Neuronal stem cell (in vitro differentiated cells): ENCODE measurements around the gene LRRTM3.

Source experiments
- DNase-seq: peaks from one replicate; pipeline ENCODE4 v3.0.0-alpha.2; 2013; ENCODE audit warnings: low spot score
- H2AFZ ChIP-seq: one replicate; pipeline ENCODE4 v1.6.1; 2013; ENCODE audit warnings: mild to moderate bottlenecking, low read length, inconsistent platforms
- H2AK5ac ChIP-seq: 2 replicates; pipeline ENCODE4 v1.6.1; 2013; ENCODE audit warnings: low read depth, mild to moderate bottlenecking, inconsistent platforms, low read length, moderate library complexity, mixed read lengths
- H2BK120ac ChIP-seq: 2 replicates; pipeline ENCODE4 v1.6.1; 2013; ENCODE audit warnings: low read depth, mild to moderate bottlenecking, inconsistent platforms, low read length, moderate library complexity, mixed read lengths
- H2BK12ac ChIP-seq: one replicate; pipeline ENCODE4 v1.6.1; 2013; ENCODE audit warnings: low read length, inconsistent platforms
- H2BK15ac ChIP-seq: 2 replicates; pipeline ENCODE4 v1.6.1; 2013; ENCODE audit warnings: mild to moderate bottlenecking, low read length, inconsistent platforms, mixed read lengths
- H2BK5ac ChIP-seq: one replicate; pipeline ENCODE4 v1.6.1; 2013; ENCODE audit warnings: inconsistent platforms, mild to moderate bottlenecking, low read length, moderate library complexity
- H3K14ac ChIP-seq: one replicate; pipeline ENCODE4 v1.6.1; 2013; ENCODE audit warnings: low read length, inconsistent platforms
- H3K18ac ChIP-seq: 2 replicates; pipeline ENCODE4 v1.6.1; 2013; ENCODE audit warnings: low read length, inconsistent platforms
- H3K23ac ChIP-seq: 2 replicates; pipeline ENCODE4 v1.6.1; 2013; ENCODE audit warnings: low read depth, mild to moderate bottlenecking, mixed read lengths, low read length, inconsistent platforms; ENCODE audit not compliant: poor library complexity
- H3K27ac ChIP-seq: replicated peaks from 3 replicates; pipeline ENCODE4 v1.5.1; 2013; ENCODE audit warnings: low read length, inconsistent platforms
- H3K27me3 ChIP-seq, 3 experiments: 2 replicates each; pipeline ENCODE4 v1.6.1; 2013; ENCODE audit warnings: low read length in 3 of 3, mild to moderate bottlenecking in 2 of 3, inconsistent platforms in 1 of 3, low read depth in 1 of 3, mixed read lengths in 1 of 3, moderate library complexity in 1 of 3; ENCODE audit not compliant: control insufficient read depth in 3 of 3, insufficient read depth in 3 of 3
- H3K36me3 ChIP-seq, 2 donors: replicated peaks in 1 of 2; 2 replicates each; pipeline ENCODE4 v1.6.1; 2013; ENCODE audit warnings: low read length in 2 of 2; ENCODE audit not compliant: control insufficient read depth in 2 of 2, insufficient read depth in 2 of 2
- H3K4ac ChIP-seq: 2 replicates; pipeline ENCODE4 v1.6.1; 2013; ENCODE audit warnings: inconsistent platforms, mild to moderate bottlenecking, low read length, moderate library complexity
- H3K4me1 ChIP-seq, 2 donors: 1 replicate in 1 of 2; 2 replicates in 1 of 2; pipeline ENCODE4 v1.6.1; 2013; ENCODE audit warnings: low read length in 2 of 2, low read depth in 1 of 2; ENCODE audit not compliant: control insufficient read depth in 2 of 2, insufficient read depth in 1 of 2
- H3K4me2 ChIP-seq: one replicate; pipeline ENCODE4 v1.6.1; 2013; ENCODE audit warnings: mild to moderate bottlenecking, low read length, inconsistent platforms; ENCODE audit not compliant: insufficient read depth, poor library complexity, severe bottlenecking
- H3K4me3 ChIP-seq, 2 donors: 2 replicates each; pipeline ENCODE4 v1.5.1; 2013; ENCODE audit warnings: low read length in 2 of 2, mild to moderate bottlenecking in 2 of 2, inconsistent platforms in 1 of 2, moderate library complexity in 1 of 2
- H3K79me1 ChIP-seq: one replicate; pipeline ENCODE4 v1.6.1; 2013; ENCODE audit warnings: low read depth, mild to moderate bottlenecking, inconsistent platforms, low read length, moderate library complexity
- H3K9ac ChIP-seq: one replicate; pipeline ENCODE4 v1.6.1; 2013; ENCODE audit warnings: mild to moderate bottlenecking, low read depth, low read length, inconsistent platforms; ENCODE audit not compliant: poor library complexity
- H3K9me3 ChIP-seq, 2 donors: replicated peaks in 1 of 2; 2 replicates each; pipeline versions ENCODE3 to v1.6.1; 2013; ENCODE audit warnings: low read length in 2 of 2, mild to moderate bottlenecking in 2 of 2, inconsistent platforms in 1 of 2, low read depth in 1 of 2, mixed read lengths in 1 of 2, moderate library complexity in 1 of 2; ENCODE audit not compliant: control insufficient read depth in 2 of 2, insufficient read depth in 1 of 2
- H4K8ac ChIP-seq: one replicate; pipeline ENCODE4 v1.6.1; 2013; ENCODE audit warnings: low read depth, mild to moderate bottlenecking, inconsistent platforms, low read length, moderate library complexity
- H4K91ac ChIP-seq: one replicate; pipeline ENCODE4 v1.6.1; 2013; ENCODE audit warnings: low read length, low read depth, mild to moderate bottlenecking, inconsistent platforms; ENCODE audit not compliant: poor library complexity
- WGBS, 2 donors: extraction: QIAGEN DNeasy Blood & Tissue Kit; methylation state at CpG; one replicate each; pipeline ENCODE4 v1.1.7; 2013; ENCODE audit warnings: missing lambda C conversion rate in 2 of 2, mixed read lengths in 1 of 2; ENCODE audit not compliant: insufficient read length in 2 of 2, insufficient replicate concordance in 1 of 2; ENCODE audit errors: extremely low coverage in 2 of 2; 5-methylcytosine and 5-hydroxymethylcytosine counted together

The LRRTM3 gene

DNA sequence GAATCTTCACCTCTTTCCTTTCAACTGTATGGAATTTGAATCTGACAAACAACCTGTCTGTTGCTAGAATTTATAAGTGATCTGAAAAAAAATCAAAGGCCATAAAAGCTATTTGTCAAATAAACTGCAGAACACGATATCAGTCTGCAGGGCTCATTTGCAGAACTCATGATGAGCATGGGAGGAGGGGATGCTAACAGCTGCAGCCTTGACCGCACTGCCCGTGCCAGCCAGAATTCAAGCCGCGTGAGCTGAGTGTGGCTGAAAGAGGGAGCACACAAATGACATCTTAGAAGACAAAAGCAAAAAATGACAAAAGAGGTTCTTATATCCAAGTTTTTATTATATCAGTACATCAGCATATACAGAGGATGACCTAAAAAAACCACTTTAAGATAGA is 15.7 kb downstream of the LRRTM3 start:
- no CpG with 5 or more reads among the region's 5 CpGs for WGBS, 2 donors
- Histone ChIP-seq H3K4ac (no peak overlapping the region), H3K4me3 (no peak overlapping the region), H2AFZ (peak overlapping the region; percentile 79), H3K79me1 (no peaks in the 10 kb centered on the region), H2BK5ac (no peak overlapping the region), H2BK120ac (no peak overlapping the region), H3K4me1 (peaks cover 0 to 11% of the 10 kb centered on the region in 2 donors), H3K4me2 (no peak overlapping the region), H3K27me3 (no peaks in the 10 kb centered on the region), H4K91ac (no peak overlapping the region), H3K36me3 (no peaks in the 10 kb centered on the region), H2AK5ac (no peak overlapping the region), H3K27ac (no peak overlapping the region), H3K23ac (no peak overlapping the region), H3K18ac (no peak overlapping the region), H3K9ac (no peak overlapping the region), H3K9me3 (peaks cover 0 to 12% of the 10 kb centered on the region in 2 donors), H2BK12ac (no peak overlapping the region), H3K14ac (no peak overlapping the region), H4K8ac (no peak overlapping the region), H2BK15ac (no peak overlapping the region)
- DNase-seq = no peak

DNA sequence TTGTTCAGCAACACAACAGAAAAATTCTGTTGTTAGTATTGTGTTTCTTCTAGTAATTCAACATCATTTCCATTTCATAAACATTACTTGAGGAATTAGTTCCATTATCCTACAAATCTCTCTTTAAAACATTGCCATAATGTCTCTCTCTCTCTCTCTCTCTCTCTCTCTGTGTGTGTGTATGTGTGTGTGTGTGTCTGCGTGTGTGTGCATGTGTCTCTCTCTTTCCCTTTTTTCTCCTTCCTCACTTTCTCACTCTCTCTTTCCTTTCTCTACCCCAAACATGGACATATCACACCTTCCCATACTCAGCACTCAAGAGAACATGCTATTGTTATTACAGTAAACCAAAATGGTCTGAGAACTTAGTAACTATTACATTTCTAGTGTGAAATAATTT is 16.6 kb downstream of the LRRTM3 start:
- WGBS, 2 donors = no CpG with 5 or more reads among the region's 1 CpG
- Histone ChIP-seq H3K36me3 (no peaks in the 10 kb centered on the region), H3K79me1 (no peaks in the 10 kb centered on the region), H4K91ac (no peak overlapping the region), H3K23ac (no peak overlapping the region), H3K9me3 (peaks cover 0 to 12% of the 10 kb centered on the region in 2 donors), H2AK5ac (no peak overlapping the region), H2BK5ac (no peak overlapping the region), H2AFZ (no peak overlapping the region), H2BK15ac (no peak overlapping the region), H3K4ac (no peak overlapping the region), H3K9ac (no peak overlapping the region), H2BK120ac (no peak overlapping the region), H3K27ac (no peak overlapping the region), H3K18ac (no peak overlapping the region), H4K8ac (no peak overlapping the region), H3K27me3 (no peaks in the 10 kb centered on the region), H3K4me2 (no peak overlapping the region), H3K4me3 (no peak overlapping the region), H3K14ac (no peak overlapping the region), H2BK12ac (no peak overlapping the region), H3K4me1 (peaks cover 0 to 11% of the 10 kb centered on the region in 2 donors)
- DNase-seq = no peak

DNA sequence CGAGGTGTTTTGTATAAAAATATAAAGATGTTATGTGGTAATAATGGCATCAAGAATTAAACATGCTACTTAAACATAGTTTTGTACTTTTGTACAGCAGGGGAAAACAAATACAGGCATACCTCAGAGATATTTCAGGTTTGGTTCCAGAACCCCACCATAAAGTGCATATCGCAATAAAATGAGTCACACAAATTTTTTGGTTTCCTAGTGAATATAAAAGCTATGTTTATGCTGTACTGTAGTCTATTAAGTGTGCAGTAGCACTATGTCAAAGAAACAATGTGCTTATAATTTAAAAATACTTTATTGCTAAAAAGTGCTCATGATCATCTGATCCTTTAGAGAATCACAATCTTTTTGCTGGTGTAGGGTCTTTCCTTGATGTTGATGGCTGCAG is 17.8 kb downstream of the LRRTM3 start:
- H3K27me3 ChIP-seq = no peaks in the 10 kb centered on the region
- no peak overlapping the region for H3K14ac ChIP-seq
- WGBS, 2 donors = no CpG with 5 or more reads among the region's 2 CpGs
- no peaks in the 10 kb centered on the region for H3K36me3 ChIP-seq
- no peaks in the 10 kb centered on the region for H3K79me1 ChIP-seq
- H2BK120ac ChIP-seq = no peak overlapping the region
- H2BK12ac ChIP-seq = no peak overlapping the region
- H2BK15ac ChIP-seq = no peak overlapping the region
- DNase-seq = no peak
- no peak overlapping the region for H4K91ac ChIP-seq
- no peak overlapping the region for H2AK5ac ChIP-seq
- peaks cover 0 to 12% of the 10 kb centered on the region in 2 donors for H3K9me3 ChIP-seq
- H3K4ac ChIP-seq = no peak overlapping the region
- no peak overlapping the region for H3K27ac ChIP-seq
- no peak overlapping the region for H3K18ac ChIP-seq
- H2AFZ ChIP-seq = no peak overlapping the region
- H2BK5ac ChIP-seq = no peak overlapping the region
- no peak overlapping the region for H3K9ac ChIP-seq
- no peak overlapping the region for H3K4me2 ChIP-seq
- peaks cover 0 to 11% of the 10 kb centered on the region in 2 donors for H3K4me1 ChIP-seq
- no peak overlapping the region for H3K4me3 ChIP-seq
- no peak overlapping the region for H4K8ac ChIP-seq
- no peak overlapping the region for H3K23ac ChIP-seq

DNA sequence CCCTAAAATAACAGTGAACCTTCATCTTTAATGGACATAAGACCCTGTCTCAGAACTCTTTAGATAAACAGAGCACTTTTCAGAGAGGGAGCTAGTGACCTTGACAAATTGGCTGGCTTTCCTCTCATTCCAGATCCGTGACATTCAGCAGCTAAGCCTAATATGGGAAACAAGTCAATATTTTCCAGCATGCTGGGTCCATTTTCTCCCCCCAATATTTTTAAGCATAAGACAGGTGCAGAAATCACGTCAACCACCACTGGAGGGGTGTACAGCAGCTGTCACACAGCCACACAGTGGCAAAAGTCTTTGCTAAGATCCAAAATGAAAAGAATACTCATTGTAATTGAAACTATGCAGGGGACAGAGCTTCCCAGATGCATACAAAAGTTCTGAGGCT is 26.1 kb downstream of the LRRTM3 start:
- no peak overlapping the region for H3K4ac ChIP-seq
- H2BK5ac ChIP-seq = no peak overlapping the region
- WGBS, 2 donors = no CpG with 5 or more reads among the region's 2 CpGs

More for the DNA sequence above, 26.1 kb downstream of the LRRTM3 start:
- Histone ChIP-seq H3K36me3 (no peaks in the 10 kb centered on the region), H3K9me3 (no peaks in the 10 kb centered on the region), H4K8ac (no peak overlapping the region), H3K4me2 (no peak overlapping the region), H3K14ac (no peak overlapping the region), H3K27me3 (no peaks in the 10 kb centered on the region), H3K4me1 (peaks cover 3 to 12% of the 10 kb centered on the region in 2 donors), H2AK5ac (no peak overlapping the region), H3K18ac (no peak overlapping the region), H3K9ac (no peak overlapping the region), H3K79me1 (no peaks in the 10 kb centered on the region), H2BK15ac (no peak overlapping the region), H3K4me3 (no peak overlapping the region), H2BK12ac (no peak overlapping the region), H2BK120ac (no peak overlapping the region), H3K23ac (no peak overlapping the region), H4K91ac (no peak overlapping the region), H3K27ac (no peak overlapping the region), H2AFZ (no peak overlapping the region)
- DNase-seq = no peak
